Astrocyte (in vitro differentiated cells and primary cell): ENCODE measurements around the gene RFLNA. TPM values are rescaled to one million over a fixed set of nuclear protein-coding genes. Genes with fewer than 3 reads are reported as not detected.

ENCODE experiments used
- DNase-seq: peaks from one replicate; pipeline ENCODE4 v3.0.0-alpha.2; 2010; ENCODE audit warnings: low read depth
- FAIRE-seq: peaks from 2 replicates; lab custom pipeline; 2011; peaks lifted over from hg19 to GRCh38; lab: Jason Lieb, UNC
- H2AFZ ChIP-seq: 2 replicates; pipeline ENCODE4 v1.6.0; 2012; ENCODE audit warnings: low read depth, low read length, inconsistent platforms
- H3K27ac ChIP-seq: 2 replicates; pipeline ENCODE4 v1.5.1; 2011; ENCODE audit warnings: low read depth, low read length, inconsistent platforms
- H3K27me3 ChIP-seq: 2 replicates; pipeline ENCODE4 v1.6.0; 2011; ENCODE audit warnings: low read length, inconsistent platforms; ENCODE audit not compliant: insufficient read depth
- H3K36me3 ChIP-seq: 2 replicates; pipeline ENCODE4 v1.5.1; 2011; ENCODE audit warnings: low read length, inconsistent platforms; ENCODE audit not compliant: insufficient read depth
- H3K4me1 ChIP-seq: 2 replicates; pipeline ENCODE4 v1.5.1; 2011; ENCODE audit warnings: low read length, inconsistent platforms; ENCODE audit not compliant: insufficient read depth
- H3K4me2 ChIP-seq: 2 replicates; pipeline ENCODE4 v1.6.0; 2012; ENCODE audit warnings: low read length, inconsistent platforms
- H3K4me3 ChIP-seq: 2 replicates; pipeline ENCODE4 v1.5.1; 2011; ENCODE audit warnings: low read depth, mild to moderate bottlenecking, low read length, inconsistent platforms; ENCODE audit not compliant: insufficient read depth
- H3K79me2 ChIP-seq: 2 replicates; pipeline ENCODE4 v1.6.0; 2012; ENCODE audit warnings: mild to moderate bottlenecking, low read length, inconsistent platforms; ENCODE audit not compliant: insufficient read depth
- H3K9ac ChIP-seq: 2 replicates; pipeline ENCODE4 v1.6.0; 2012; ENCODE audit warnings: mild to moderate bottlenecking, low read length, inconsistent platforms
- H3K9me3 ChIP-seq: 2 replicates; pipeline ENCODE4 v1.5.1; 2012; ENCODE audit warnings: low read depth, mild to moderate bottlenecking, low read length, inconsistent platforms; ENCODE audit not compliant: insufficient read depth
- H4K20me1 ChIP-seq: 2 replicates; pipeline ENCODE4 v1.6.0; 2012; ENCODE audit warnings: low read length, inconsistent platforms; ENCODE audit not compliant: insufficient read depth
- H3K27ac Mint-ChIP-seq: one replicate; pipeline ENCODE4 v1.8.0; 2021; ENCODE audit warnings: mild to moderate bottlenecking, mixed read lengths; ENCODE audit not compliant: unreplicated experiment
- H3K27me3 Mint-ChIP-seq: one replicate; pipeline ENCODE4 v1.8.0; 2021; ENCODE audit warnings: low read depth, mixed read lengths; ENCODE audit not compliant: unreplicated experiment
- H3K36me3 Mint-ChIP-seq: one replicate; pipeline ENCODE4 v1.8.0; 2021; ENCODE audit warnings: low read depth, mixed read lengths; ENCODE audit not compliant: unreplicated experiment
- H3K4me1 Mint-ChIP-seq: one replicate; pipeline ENCODE4 v1.8.0; 2021; ENCODE audit warnings: low read depth, mixed read lengths; ENCODE audit not compliant: unreplicated experiment
- H3K4me3 Mint-ChIP-seq: one replicate; pipeline ENCODE4 v1.8.0; 2021; ENCODE audit warnings: mild to moderate bottlenecking, moderate library complexity, mixed read lengths; ENCODE audit not compliant: unreplicated experiment
- H3K9me3 Mint-ChIP-seq: one replicate; pipeline ENCODE4 v1.8.0; 2021; ENCODE audit warnings: mild to moderate bottlenecking, mixed read lengths; ENCODE audit not compliant: unreplicated experiment
- CTCF ChIP-seq: IDR thresholded peaks from 2 replicates; pipeline ENCODE4 v1.5.1; 2011; ENCODE audit warnings: low read depth, mild to moderate bottlenecking, inconsistent platforms, low read length, moderate library complexity; ENCODE audit not compliant: insufficient read depth
- EZH2 ChIP-seq: IDR thresholded peaks from 2 replicates; pipeline ENCODE4 v1.6.1; 2012; ENCODE audit warnings: mild to moderate bottlenecking, low read length, inconsistent platforms; ENCODE audit not compliant: insufficient read depth
- total RNA-seq: library from RNA; stranded (reverse); gene quantifications from 2 replicates; pipeline ENCODE4 v1.2.1, GENCODE V29; 2021

The RFLNA gene
- total RNA-seq, 1 donor from 2014 or later: 1.8 TPM

- no peaks in the 10 kb centered on the region for H3K36me3 Mint-ChIP-seq
- FAIRE-seq (no peak), DNase-seq (no peak)
- H3K27me3 ChIP-seq: peaks cover 30% of the 10 kb centered on the region
- TF ChIP-seq CTCF (no peak), EZH2 (no peak)
- peak overlapping the region; percentile 69 for H3K4me2 ChIP-seq
- H2AFZ ChIP-seq: no peak overlapping the region
- peaks cover 14% of the 10 kb centered on the region for H4K20me1 ChIP-seq
- H3K4me3 Mint-ChIP-seq: peak overlapping the region; percentile 83
- no peak overlapping the region for H3K27ac Mint-ChIP-seq
- peaks cover 59% of the 10 kb centered on the region for H3K27me3 Mint-ChIP-seq
- H3K79me2 ChIP-seq: no peaks in the 10 kb centered on the region
- peaks cover 6% of the 10 kb centered on the region for H3K9me3 Mint-ChIP-seq
- H3K9ac ChIP-seq: no peak overlapping the region
- H3K4me1 ChIP-seq: no peaks in the 10 kb centered on the region
- no peak overlapping the region for H3K27ac ChIP-seq
- H3K9me3 ChIP-seq: no peaks in the 10 kb centered on the region
- H3K36me3 ChIP-seq: no peaks in the 10 kb centered on the region
- H3K4me1 Mint-ChIP-seq: peaks cover 2% of the 10 kb centered on the region
- peak overlapping the region; percentile 5 for H3K4me3 ChIP-seq
Measured at GRCh38 chr12:124295431-124296058, 652 bp downstream of the RFLNA start.

- Histone ChIP-seq H3K4me3 (peak overlapping the region; percentile 48), H3K79me2 (no peaks in the 10 kb centered on the region), H3K36me3 (no peaks in the 10 kb centered on the region), H4K20me1 (peaks cover 14% of the 10 kb centered on the region), H3K4me1 (no peaks in the 10 kb centered on the region), H2AFZ (no peak overlapping the region), H3K9me3 (no peaks in the 10 kb centered on the region), H3K4me2 (peak overlapping the region; percentile 64), H3K9ac (peak overlapping the region; percentile 10), H3K27me3 (peaks cover 35% of the 10 kb centered on the region), H3K27ac (no peak overlapping the region)
- no peak for TF ChIP-seq EZH2
- no peak for TF ChIP-seq CTCF
- no peak for DNase-seq
- Mint-ChIP-seq H3K4me3 (no peak overlapping the region), H3K4me1 (peaks cover 2% of the 10 kb centered on the region), H3K27me3 (peaks cover 63% of the 10 kb centered on the region), H3K27ac (no peak overlapping the region), H3K36me3 (no peaks in the 10 kb centered on the region), H3K9me3 (peaks cover 6% of the 10 kb centered on the region)
- no peak for FAIRE-seq
Measured at GRCh38 chr12:124296295-124296915, 1.5 kb downstream of the RFLNA start.

GRCh38 chr12:124296916-124297351 is 2.0 kb downstream of the RFLNA start:
- peaks cover 35% of the 10 kb centered on the region for H3K27me3 ChIP-seq
- H2AFZ ChIP-seq: no peak overlapping the region
- H3K36me3 ChIP-seq: no peaks in the 10 kb centered on the region
- peak overlapping the region; percentile 48 for H3K4me3 ChIP-seq
- H3K9me3 ChIP-seq: no peaks in the 10 kb centered on the region
- no peak for TF ChIP-seq CTCF
- TF ChIP-seq EZH2: peak; percentile 78
- no peaks in the 10 kb centered on the region for H3K36me3 Mint-ChIP-seq
- H3K9me3 Mint-ChIP-seq: peaks cover 6% of the 10 kb centered on the region
- FAIRE-seq (no peak), DNase-seq (no peak)
- H3K9ac ChIP-seq: peak overlapping the region; percentile 10
- H3K4me1 ChIP-seq: no peaks in the 10 kb centered on the region
- H3K27ac Mint-ChIP-seq: no peak overlapping the region
- peaks cover 63% of the 10 kb centered on the region for H3K27me3 Mint-ChIP-seq
- peak overlapping the region; percentile 64 for H3K4me2 ChIP-seq
- H3K79me2 ChIP-seq: no peaks in the 10 kb centered on the region
- H4K20me1 ChIP-seq: peaks cover 14% of the 10 kb centered on the region
- H3K4me3 Mint-ChIP-seq: no peak overlapping the region
- H3K4me1 Mint-ChIP-seq: peaks cover 2% of the 10 kb centered on the region
- H3K27ac ChIP-seq: no peak overlapping the region
